ENCODE measurements around the gene MYH16.

DNA sequence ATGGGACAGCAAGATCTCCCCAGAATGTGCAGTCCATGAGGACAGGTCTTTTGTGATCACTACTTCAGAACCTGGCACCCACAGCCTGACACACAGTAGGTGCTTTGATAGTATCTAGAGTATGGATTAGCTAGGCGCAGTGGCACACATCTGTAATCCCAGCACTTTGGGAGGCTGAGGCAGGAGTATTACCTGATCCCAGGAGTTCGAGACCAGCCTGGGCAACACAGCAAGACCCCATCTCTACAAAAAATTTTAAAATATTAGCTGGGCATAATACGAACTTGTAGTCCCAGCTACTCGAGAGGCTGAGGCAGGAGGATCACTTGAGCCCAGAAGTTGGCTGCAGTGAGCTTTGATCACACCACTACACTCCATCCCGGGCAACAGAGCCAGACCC lies 79.6 kb downstream of the MYH16 start:
- TF ChIP-seq TAF1 (IDR thresholded peaks at IDR 0.05; ENCODE audit: borderline replicate concordance, low read depth, low read length) (no peak), JUNB (IDR thresholded peaks at IDR 0.05) (no peak), JUND (IDR thresholded peaks at IDR 0.05; ENCODE audit: low read depth, low read length) (no peak), HDAC2 (IDR thresholded peaks at IDR 0.05) (no peak), RAD21 (IDR thresholded peaks at IDR 0.05; ENCODE audit: insufficient read depth, low read depth, low read length) (no peak), FOXM1 (IDR thresholded peaks at IDR 0.05; ENCODE audit: low read depth, low read length) (no peak), BCL11A (IDR thresholded peaks at IDR 0.05; ENCODE audit: low read depth, low read length) (no peak)
